K562 (cell line): ENCODE data around the gene KNDC1. TPM values are rescaled to one million over a fixed set of nuclear protein-coding genes. Genes with fewer than 3 reads are reported as not detected.

ENCODE experiments used
- ATAC-seq: fragments of 200-7000 bp; cut with Tn5 transposase; 3 replicates; pipeline ENCODE4 v1.9.1; 2020; ENCODE audit warnings: moderate library complexity
- BruUV-seq: library from RNA; stranded (reverse); fragments of 400-500 nt; replicated peaks from 2 replicates; lab custom pipeline; 2021; lab: Mats Ljungman, UMichigan
- CTCF ChIA-PET: fragments of 300-600 bp; formaldehyde crosslinking; extraction: SDS; loops from one replicate; lab custom pipeline; 2021; ENCODE audit warnings: low intra/inter-chr PET ratio; lab: Yijun Ruan, JAX
- POLR2A ChIA-PET: fragments of 300-600, 350-650 bp; sonication (Branson Sonifier 250); formaldehyde crosslinking; extraction: SDS; loops from one replicate; lab custom pipeline; 2021; ENCODE audit warnings: antibody characterized with exemption, inconsistent platforms; lab: Yijun Ruan, JAX
- DNase-seq, 4 experiments: peaks; one replicate each; pipeline versions ENCODE4 v3.0.0 to v3.0.0-alpha.2; 2011 to 2018; ENCODE audit warnings: low spot score in 3 of 4, mixed read lengths in 3 of 4; ENCODE audit errors: extremely low read depth in 1 of 4
- FAIRE-seq: peaks from 2 replicates; lab custom pipeline; 2011; peaks lifted over from hg19 to GRCh38; lab: Jason Lieb, UNC
- H2AFZ ChIP-seq: 2 replicates; pipeline ENCODE4 v1.6.0; 2011; ENCODE audit warnings: low read depth, low read length, control low read depth, inconsistent platforms
- H3K27ac ChIP-seq: fragments of 200-600 bp; 3 replicates; pipeline ENCODE4 v1.8.0; 2011; ENCODE audit warnings: low read depth, mild to moderate bottlenecking, control low read depth, inconsistent platforms, low read length, moderate library complexity, mixed read lengths; ENCODE audit errors: extremely low read depth
- H3K27me3 ChIP-seq, 2 experiments: fragments of 300-600 bp in 1 of 2; 2 replicates in 1 of 2; 3 replicates in 1 of 2; pipeline versions ENCODE4 v1.6.0 to v1.8.0; 2011; ENCODE audit warnings: inconsistent platforms in 2 of 2, low read length in 2 of 2, mild to moderate bottlenecking in 1 of 2, mixed read lengths in 1 of 2, moderate library complexity in 1 of 2; ENCODE audit not compliant: control insufficient read depth in 2 of 2, insufficient read depth in 2 of 2
- H3K36me3 ChIP-seq: fragments of 300-600 bp; 3 replicates; pipeline ENCODE4 v1.8.0; 2011; ENCODE audit warnings: mild to moderate bottlenecking, low read length, inconsistent platforms; ENCODE audit not compliant: control insufficient read depth, insufficient read depth
- H3K4me1 ChIP-seq, 2 experiments: fragments of 200-600 bp in 1 of 2; replicated peaks in 1 of 2; 2 replicates in 1 of 2; 3 replicates in 1 of 2; pipeline versions ENCODE4 v1.5.1 to v1.8.0; 2011; ENCODE audit warnings: inconsistent platforms in 2 of 2, low read length in 2 of 2, mild to moderate bottlenecking in 1 of 2, mixed read lengths in 1 of 2, moderate library complexity in 1 of 2; ENCODE audit not compliant: control insufficient read depth in 2 of 2, insufficient read depth in 2 of 2
- H3K4me2 ChIP-seq: 2 replicates; pipeline ENCODE4 v1.6.1; 2011; ENCODE audit warnings: low read length, control low read depth, inconsistent platforms, mixed read lengths; ENCODE audit not compliant: insufficient read depth
- H3K4me3 ChIP-seq: fragments of 200-600 bp; sonication (generic), shearing (Covaris generic); 2 replicates; pipeline ENCODE4 v1.5.1; 2016; ENCODE audit warnings: control low read depth, inconsistent platforms
- H3K79me2 ChIP-seq: fragments of 200-600 bp; 3 replicates; pipeline ENCODE4 v1.8.0; 2011; ENCODE audit warnings: low read length, inconsistent platforms; ENCODE audit not compliant: control insufficient read depth, insufficient read depth
- H3K9ac ChIP-seq, 2 experiments: 2 replicates each; pipeline versions ENCODE4 v1.6.0 to v1.6.1; 2011; ENCODE audit warnings: low read depth in 2 of 2, low read length in 2 of 2, control low read depth in 1 of 2, inconsistent platforms in 1 of 2, mild to moderate bottlenecking in 1 of 2, mixed read lengths in 1 of 2; ENCODE audit not compliant: insufficient read depth in 1 of 2
- H3K9me1 ChIP-seq: one replicate; pipeline ENCODE4 v1.6.0; 2011; ENCODE audit warnings: inconsistent platforms, mild to moderate bottlenecking, low read length, moderate library complexity; ENCODE audit not compliant: control insufficient read depth, insufficient read depth
- H3K9me3 ChIP-seq: replicated peaks from 2 replicates; pipeline ENCODE4 v1.5.1; 2011; ENCODE audit warnings: low read depth, low read length, inconsistent platforms; ENCODE audit not compliant: control insufficient read depth, insufficient read depth
- H4K20me1 ChIP-seq: replicated peaks from 2 replicates; pipeline ENCODE4 v1.6.1; 2011; ENCODE audit warnings: low read length, inconsistent platforms, mixed read lengths; ENCODE audit not compliant: control insufficient read depth, insufficient read depth
- ARID1B ChIP-seq: fragments of 450-650 bp; IDR thresholded peaks from 2 replicates; pipeline ENCODE4 v1.6.1; 2016; ENCODE audit warnings: antibody characterized with exemption, mild to moderate bottlenecking, inconsistent platforms
- ASH1L ChIP-seq: fragments of 450-650 bp; IDR thresholded peaks from 2 replicates; pipeline ENCODE4 v1.6.1; 2018; ENCODE audit warnings: borderline replicate concordance, mild to moderate bottlenecking, low read depth; ENCODE audit not compliant: partially characterized antibody
- CHD1 ChIP-seq: fragments of 200-600 bp; sonication (generic); IDR thresholded peaks from one replicate; pipeline ENCODE4 v1.6.1; 2012; ENCODE audit warnings: mild to moderate bottlenecking, moderate library complexity, low read length, inconsistent platforms
- ESRRB ChIP-seq: fragments of 250-450 bp; sonication (Bioruptor Pico); IDR thresholded peaks from 2 replicates; pipeline ENCODE4 v1.5.0; 2020; ENCODE audit warnings: mild to moderate bottlenecking, moderate library complexity, borderline replicate concordance
- RFX5 ChIP-seq: IDR thresholded peaks from 2 replicates; pipeline ENCODE4 v1.6.1; 2011; ENCODE audit warnings: low read depth, mild to moderate bottlenecking, improper control_type of control experiment, low read length
- TFE3 ChIP-seq: fragments of 450-650 bp; formaldehyde crosslinking; IDR thresholded peaks from 2 replicates; pipeline ENCODE4 v1.4.0; 2020; ENCODE audit warnings: mild to moderate bottlenecking, mixed read lengths
- ZNF511 ChIP-seq: sonication (generic); formaldehyde crosslinking; IDR thresholded peaks from 2 replicates; pipeline ENCODE4 v1.8.0; 2022; ENCODE audit warnings: mild to moderate bottlenecking, missing genetic modification reagents
- ZNF785 ChIP-seq: fragments of 250-450 bp; sonication (Bioruptor Pico); IDR thresholded peaks from 2 replicates; pipeline ENCODE4 v1.4.0; 2020; ENCODE audit warnings: mild to moderate bottlenecking
- WGBS: fragments of 100-300 bp; shearing (Covaris generic); methylation state at CpG from one replicate; pipeline ENCODE4 v1.1.6; 2016; ENCODE audit warnings: low coverage, mixed read lengths; ENCODE audit not compliant: insufficient coverage; ENCODE audit errors: missing lambda C conversion rate; 5-methylcytosine and 5-hydroxymethylcytosine counted together
- in situ Hi-C: fragments of 300-500 bp; cut with MboI; formaldehyde crosslinking; loops from 4 replicates; pipeline ENCODE4 v1.15.0; 2018; ENCODE audit warnings: inconsistent platforms, mixed read lengths
- intact Hi-C: fragments of 100-400 bp; cut with micrococcal nuclease; formaldehyde crosslinking; loops from 2 replicates; pipeline ENCODE4 v1.14.2; 2022
- polyA plus RNA-seq, 8 experiments: library from polyadenylated mRNA; depleted of rRNA in 4 of 8; stranded (reverse) in 5 of 8; unstranded in 3 of 8; fragments of >200 nt; fragmentation: Nextera tagmentation in 2 of 8; fragmentation: Illumina TruSeq in 1 of 8; extraction: Ambion mirVana in 2 of 8; extraction: Trizol in 1 of 8; gene quantifications; 2 replicates each; pipeline versions ENCODE4 v1.2.1 to v1.2.3, GENCODE V29; 2011 to 2014; ENCODE audit warnings: inconsistent platforms in 1 of 8, missing spikeins in 1 of 8
- total RNA-seq, 7 experiments: library from RNA; depleted of rRNA in 6 of 7; stranded (reverse); fragments of >200 nt in 6 of 7; fragmentation: Illumina TruSeq in 2 of 7; extraction: Trizol in 2 of 7; gene quantifications; 2 replicates each; pipeline versions ENCODE4 v1.2.1 to v1.2.3, GENCODE V29; 2011 to 2021; ENCODE audit warnings: low replicate concordance in 1 of 7

KNDC1 gene
- total and polyA plus RNA-seq, 9 of the 15 experiments (the other 6 are each of a cell fraction or from before 2014, with no cell fraction given): 0.07 to 0.26 (median 0.11) TPM; not detected in 6

- Histone ChIP-seq H3K9me1 (no peaks in the 10 kb centered on the region), H3K4me2 (no peak overlapping the region), H3K4me3 (no peak overlapping the region), H3K36me3 (no peaks in the 10 kb centered on the region), H3K79me2 (no peaks in the 10 kb centered on the region), H2AFZ (no peak overlapping the region), H3K9me3 (no peaks in the 10 kb centered on the region), H3K4me1 (peaks cover 7 to 73% of the 10 kb centered on the region in 2 experiments), H4K20me1 (no peaks in the 10 kb centered on the region), H3K27ac (no peak overlapping the region), H3K27me3 (no peaks in the 10 kb centered on the region), H3K9ac (no peak overlapping the region)
- FAIRE-seq (no peak), ATAC-seq (no peak), DNase-seq (no peak)
- BruUV-seq: no TSS peak
- no peak for TF ChIP-seq CHD1
- TF ChIP-seq RFX5: no peak
- no peak for TF ChIP-seq TFE3
- TF ChIP-seq ZNF785 (CRISPR knock-in tag): no peak
- TF ChIP-seq ASH1L: no peak
- TF ChIP-seq ARID1B: no peak
- no peak for TF ChIP-seq ZNF511 (CRISPR knock-in tag)
- no peak for TF ChIP-seq ESRRB (CRISPR knock-in tag)
- in situ Hi-C loops: no loop called here
- intact Hi-C loops: no loop called here
- POLR2A ChIA-PET: no interaction called here
- CTCF ChIA-PET: no interaction called here
- 36% methylated on average over 5 of the region's 15 CpGs for WGBS
Observed at GRCh38 chr10:133239990-133240389, 80.0 kb downstream of the KNDC1 start.
